ENCODE measurements around the gene FOXP3. TPM values are rescaled to one million over a fixed set of nuclear protein-coding genes. Genes with fewer than 3 reads are reported as not detected.
"Not testable (repeated sequence)": the region's sequence is repeated elsewhere in the genome, so short reads cannot be mapped to it uniquely, and the experiment has no call there.

The FOXP3 gene
- total RNA-seq, 4 donors from 2014 or later, result 0.66 TPM; not detected in 3

GRCh38 chrX:49303346-49303745 is 38.8 kb upstream of the FOXP3 start, which contains the start of gene GAGE10:
Gene GAGE10 (plus strand): TSS chrX:49303646. CDS start chrX:49304860, 1,214 bp downstream.
- Histone ChIP-seq H3K27ac (no peak within 1 kb of the TSS), H3K4me1 (no peaks in the 10 kb centered on the region), H3K4me3 (no peak within 1 kb of the TSS), H3K9me3 (no peaks in the 10 kb centered on the region), H3K36me3 (no peaks in the 10 kb centered on the region), H3K27me3 (no peaks in the 10 kb centered on the region)
- no peak for DNase-seq
- TF ChIP-seq POLR2A (IDR thresholded peaks at IDR 0.05), result no peak
- TF ChIP-seq CTCF (IDR thresholded peaks at IDR 0.05), result no peak

- DNase-seq, result no peak
Measured at GRCh38 chrX:49300703-49301102, 36.2 kb upstream of the FOXP3 start.

GRCh38 chrX:49299293-49299692 is 34.8 kb upstream of the FOXP3 start:
- H3K4me3 ChIP-seq, H3K27ac ChIP-seq, H3K9me3 ChIP-seq, H3K36me3 ChIP-seq, DNase-seq, H3K27me3 ChIP-seq, H3K4me1 ChIP-seq: not testable (repeated sequence)

More at GRCh38 chrX:49300703-49301102, 36.2 kb upstream of the FOXP3 start:
- Histone ChIP-seq H3K27ac (no peak overlapping the region), H3K4me1 (no peaks in the 10 kb centered on the region), H3K36me3 (no peaks in the 10 kb centered on the region), H3K9me3 (no peaks in the 10 kb centered on the region), H3K4me3 (no peak overlapping the region), H3K27me3 (no peaks in the 10 kb centered on the region)
- TF ChIP-seq CTCF (IDR thresholded peaks at IDR 0.05), result no peak
- TF ChIP-seq POLR2A (IDR thresholded peaks at IDR 0.05), result no peak

GRCh38 chrX:49292400-49293362 is 28.2 kb upstream of the FOXP3 start:
- Histone ChIP-seq H3K27ac (no peak overlapping the region), H3K4me1 (no peaks in the 10 kb centered on the region), H3K4me3 (no peak overlapping the region), H3K27me3 (no peaks in the 10 kb centered on the region), H3K36me3 (no peaks in the 10 kb centered on the region), H3K9me3 (no peaks in the 10 kb centered on the region)
- peak in 1 of 3 donors; percentile 10 for DNase-seq
- TF ChIP-seq POLR2A (IDR thresholded peaks at IDR 0.05), result no peak
- no peak for TF ChIP-seq CTCF (IDR thresholded peaks at IDR 0.05)

- DNase-seq, result peak; percentile 56 to 78 (median 62)
- H3K27me3 ChIP-seq, result no peaks in the 10 kb centered on the region
- TF ChIP-seq POLR2A (IDR thresholded peaks at IDR 0.05), result no peak
- peak; percentile 23 to 62 (median 54) for TF ChIP-seq CTCF (IDR thresholded peaks at IDR 0.05)
Measured at GRCh38 chrX:49291615-49292337, 27.3 kb upstream of the FOXP3 start.

GRCh38 chrX:49290215-49290614 is 25.7 kb upstream of the FOXP3 start:
- no peaks in the 10 kb centered on the region for H3K4me1 ChIP-seq
- no peak overlapping the region for H3K27ac ChIP-seq
- peak in 1 of 3 donors; percentile 25 for DNase-seq
- no peaks in the 10 kb centered on the region for H3K36me3 ChIP-seq
- H3K9me3 ChIP-seq, result no peaks in the 10 kb centered on the region
- TF ChIP-seq CTCF (IDR thresholded peaks at IDR 0.05), result no peak
- TF ChIP-seq POLR2A (IDR thresholded peaks at IDR 0.05), result no peak
- no peak overlapping the region for H3K4me3 ChIP-seq
- H3K27me3 ChIP-seq, result no peaks in the 10 kb centered on the region

More at GRCh38 chrX:49291615-49292337, 27.3 kb upstream of the FOXP3 start:
- no peak overlapping the region for H3K27ac ChIP-seq
- no peak overlapping the region for H3K4me3 ChIP-seq
- H3K9me3 ChIP-seq, result no peaks in the 10 kb centered on the region
- H3K4me1 ChIP-seq, result no peaks in the 10 kb centered on the region
- no peaks in the 10 kb centered on the region for H3K36me3 ChIP-seq

Measured in Peyer's patch (tissue), 4 donors.